Activated CD8-positive, alpha-beta T cell treated with anti-CD3 and anti-CD28 coated beads for 36 hours (primary cell): ENCODE results near the gene MLH3. TPM values are rescaled to one million over a fixed set of nuclear protein-coding genes. Genes with fewer than 3 reads are reported as not detected.

Experiments used
- ATAC-seq: fragments of 200-7000 bp; cut with Tn5 transposase; one replicate; pipeline ENCODE4 v1.10.0; 2021; ENCODE audit warnings: mild to moderate bottlenecking, moderate library complexity
- CTCF ChIA-PET: fragments of 350-600 bp; sonication (Branson Sonifier 250); formaldehyde crosslinking; loops from one replicate; lab custom pipeline; 2021; ENCODE audit warnings: antibody characterized with exemption; lab: Charles Lee
- POLR2A ChIA-PET: fragments of 350-600 bp; sonication (Branson Sonifier 250); formaldehyde crosslinking; loops from one replicate; lab custom pipeline; 2021; ENCODE audit warnings: antibody characterized with exemption; lab: Charles Lee
- DNase-seq: peaks from one replicate; pipeline ENCODE4 v3.0.0-alpha.2; 2020
- H3K27ac Mint-ChIP-seq: one replicate; pipeline ENCODE4 v1.8.0; 2021; ENCODE audit warnings: mild to moderate bottlenecking, mixed read lengths
- H3K27me3 Mint-ChIP-seq: one replicate; pipeline ENCODE4 v1.8.0; 2021; ENCODE audit warnings: mixed read lengths
- H3K36me3 Mint-ChIP-seq: one replicate; pipeline ENCODE4 v1.8.0; 2021; ENCODE audit warnings: low read depth, mixed read lengths
- H3K4me1 Mint-ChIP-seq: one replicate; pipeline ENCODE4 v1.8.0; 2021; ENCODE audit warnings: low read depth, mixed read lengths
- H3K4me3 Mint-ChIP-seq: one replicate; pipeline ENCODE4 v1.8.0; 2021; ENCODE audit warnings: mild to moderate bottlenecking, moderate library complexity, mixed read lengths
- H3K9me3 Mint-ChIP-seq: one replicate; pipeline ENCODE4 v1.8.0; 2021; ENCODE audit warnings: mixed read lengths
- intact Hi-C: fragments of 100-400 bp; cut with micrococcal nuclease; formaldehyde crosslinking; loops from one replicate; pipeline ENCODE4 v1.10.0; 2022
- total RNA-seq, 2 experiments: library from RNA; stranded (reverse); gene quantifications; one replicate each; pipeline ENCODE4 v1.2.3, GENCODE V29; 2021
- TF ChIP-seq, protein P1 (sequence below): fragments of 200-600 bp; IDR thresholded peaks from one replicate; pipeline ENCODE4 v1.8.0; 2022; ENCODE audit warnings: antibody characterized with exemption, mild to moderate bottlenecking

Gene MLH3
- total RNA-seq, 2 experiments from 2014 or later, result 26.8 to 29.0 TPM

DNA sequence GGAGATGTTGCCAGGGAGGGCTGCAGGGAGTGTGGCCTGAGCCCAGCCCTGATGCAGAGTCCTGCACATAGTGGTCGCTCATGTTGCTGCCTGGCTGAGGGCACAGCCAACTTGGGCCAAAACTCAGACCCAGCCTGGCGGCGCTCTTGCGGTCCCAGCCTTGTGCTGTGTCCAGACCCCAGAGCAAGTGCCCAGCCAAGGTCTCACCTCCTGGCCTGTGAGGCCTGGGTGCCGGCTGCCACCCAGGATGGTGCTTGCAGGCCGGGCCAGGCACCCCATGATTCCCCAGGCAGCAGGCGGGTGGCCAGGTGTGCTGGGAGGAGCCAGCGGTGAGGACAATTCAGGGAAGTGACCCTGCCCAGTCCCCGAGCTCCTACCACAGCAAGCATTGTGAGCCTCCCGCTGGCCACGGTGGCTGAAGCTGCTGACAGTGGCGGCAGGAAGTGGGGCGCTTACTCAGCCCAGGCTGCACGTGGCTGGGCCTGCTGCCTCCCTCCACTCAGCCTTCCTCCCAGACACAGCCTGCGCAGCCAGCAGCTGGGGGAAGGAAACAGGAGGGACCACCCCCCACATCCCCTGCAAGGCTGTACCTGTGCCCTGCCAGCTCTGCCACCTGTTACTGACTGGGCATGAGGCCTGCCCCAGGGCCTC lies 78.1 kb downstream of the MLH3 start:
- DNase-seq, result peak; percentile 68
- no peaks in the 10 kb centered on the region for H3K27me3 Mint-ChIP-seq
- no peak overlapping the region for H3K4me3 Mint-ChIP-seq
- no peaks in the 10 kb centered on the region for H3K36me3 Mint-ChIP-seq
- TF ChIP-seq, protein P1, sequence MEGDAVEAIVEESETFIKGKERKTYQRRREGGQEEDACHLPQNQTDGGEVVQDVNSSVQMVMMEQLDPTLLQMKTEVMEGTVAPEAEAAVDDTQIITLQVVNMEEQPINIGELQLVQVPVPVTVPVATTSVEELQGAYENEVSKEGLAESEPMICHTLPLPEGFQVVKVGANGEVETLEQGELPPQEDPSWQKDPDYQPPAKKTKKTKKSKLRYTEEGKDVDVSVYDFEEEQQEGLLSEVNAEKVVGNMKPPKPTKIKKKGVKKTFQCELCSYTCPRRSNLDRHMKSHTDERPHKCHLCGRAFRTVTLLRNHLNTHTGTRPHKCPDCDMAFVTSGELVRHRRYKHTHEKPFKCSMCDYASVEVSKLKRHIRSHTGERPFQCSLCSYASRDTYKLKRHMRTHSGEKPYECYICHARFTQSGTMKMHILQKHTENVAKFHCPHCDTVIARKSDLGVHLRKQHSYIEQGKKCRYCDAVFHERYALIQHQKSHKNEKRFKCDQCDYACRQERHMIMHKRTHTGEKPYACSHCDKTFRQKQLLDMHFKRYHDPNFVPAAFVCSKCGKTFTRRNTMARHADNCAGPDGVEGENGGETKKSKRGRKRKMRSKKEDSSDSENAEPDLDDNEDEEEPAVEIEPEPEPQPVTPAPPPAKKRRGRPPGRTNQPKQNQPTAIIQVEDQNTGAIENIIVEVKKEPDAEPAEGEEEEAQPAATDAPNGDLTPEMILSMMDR, result no peak
- peaks cover 5% of the 10 kb centered on the region for H3K4me1 Mint-ChIP-seq
- intact Hi-C loops, result no loop called here
- peak; percentile 89 for ATAC-seq
- ChIA-PET CTCF (interaction anchor here (0.6 to 2.9 kb wide), 3 partner anchors 28 to 159 kb away, joined by 3 to 11 read pairs (median 3); no protein-coding TSS in a partner anchor), POLR2A (interaction anchor here (0.6 to 1.2 kb wide), 3 partner anchors 15 to 128 kb away, joined by 3 read pairs; no protein-coding TSS in a partner anchor)
- no peaks in the 10 kb centered on the region for H3K9me3 Mint-ChIP-seq
- peak overlapping the region; percentile 25 for H3K27ac Mint-ChIP-seq

DNA sequence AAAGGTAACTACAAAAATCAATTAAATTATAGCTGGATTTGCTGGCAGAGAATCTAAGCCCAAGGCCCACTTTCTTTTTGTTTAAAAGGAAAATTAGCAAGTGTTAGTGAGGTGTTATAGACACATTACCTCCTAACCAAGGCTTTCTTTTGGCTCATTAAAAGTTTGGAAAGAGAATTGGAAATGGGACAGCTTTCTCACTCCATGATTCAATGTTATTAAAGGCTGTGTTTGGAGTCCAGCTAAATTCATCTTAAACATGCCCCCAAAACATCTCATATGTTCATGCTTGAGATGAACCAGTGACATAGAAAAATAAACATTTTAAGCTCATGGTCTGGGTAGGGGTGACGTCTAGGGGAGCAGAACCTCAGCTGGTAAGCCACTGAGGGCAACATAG lies 82.5 kb downstream of the MLH3 start:
- no peaks in the 10 kb centered on the region for H3K9me3 Mint-ChIP-seq
- intact Hi-C loops, result no loop called here
- H3K27ac Mint-ChIP-seq, result no peak overlapping the region
- ATAC-seq (no peak), DNase-seq (no peak)
- TF ChIP-seq, protein P1, result no peak
- ChIA-PET POLR2A (no interaction called here), CTCF (interaction anchor here (1.2 to 4.6 kb wide), 3 partner anchors 23 to 62 kb away, joined by 3 to 26 read pairs (median 9); no protein-coding TSS in a partner anchor)
- H3K36me3 Mint-ChIP-seq, result no peaks in the 10 kb centered on the region
- H3K4me1 Mint-ChIP-seq, result peaks cover 6% of the 10 kb centered on the region
- no peak overlapping the region for H3K4me3 Mint-ChIP-seq
- peaks cover 3% of the 10 kb centered on the region for H3K27me3 Mint-ChIP-seq

DNA sequence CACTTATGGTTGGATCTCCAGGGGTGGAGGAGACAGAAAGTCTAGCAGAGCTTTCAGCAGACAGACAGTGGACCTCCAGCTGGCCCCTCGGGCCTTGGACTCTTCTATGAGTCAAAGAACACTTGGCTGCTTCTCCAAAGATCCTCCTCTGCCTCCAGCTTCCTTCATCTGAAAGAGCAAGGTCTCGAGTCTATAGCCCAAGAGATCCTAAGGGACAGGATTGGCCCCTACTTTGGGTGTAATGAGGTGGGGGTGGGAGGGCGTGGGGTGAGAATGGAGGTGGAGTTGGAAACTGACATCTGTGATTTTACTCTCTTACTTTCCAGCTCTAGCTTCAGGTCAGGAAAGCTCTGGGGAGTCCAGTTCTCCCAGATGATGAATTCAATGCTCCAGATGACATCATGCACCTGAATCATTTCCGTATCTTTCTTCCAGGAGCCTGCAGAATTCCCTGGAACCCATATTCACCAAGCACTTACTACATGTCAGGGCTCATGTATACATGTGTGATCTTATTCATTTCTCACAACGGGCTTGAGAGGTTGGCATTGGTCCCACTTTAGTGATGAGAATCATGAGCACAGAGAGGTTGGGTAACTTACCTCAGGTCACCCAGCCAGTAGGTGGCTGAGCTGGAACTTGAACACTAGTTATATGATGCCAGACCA lies 85.6 kb downstream of the MLH3 start:
- POLR2A ChIA-PET, result no interaction called here
- Mint-ChIP-seq H3K27me3 (peaks cover 3% of the 10 kb centered on the region), H3K36me3 (no peaks in the 10 kb centered on the region), H3K4me1 (peaks cover 8% of the 10 kb centered on the region), H3K4me3 (no peak overlapping the region), H3K9me3 (no peaks in the 10 kb centered on the region), H3K27ac (no peak overlapping the region)
- ATAC-seq, result no peak
- DNase-seq, result no peak
- TF ChIP-seq, protein P1, result no peak
- CTCF ChIA-PET, result interaction anchor here (1.2 to 4.6 kb wide), 2 partner anchors 20 to 123 kb away, joined by 3 to 26 read pairs; no protein-coding TSS in a partner anchor
- intact Hi-C loops, result no loop called here

- no peak overlapping the region for H3K4me3 Mint-ChIP-seq
- H3K4me1 Mint-ChIP-seq, result peaks cover 8% of the 10 kb centered on the region
- H3K27me3 Mint-ChIP-seq, result peaks cover 3% of the 10 kb centered on the region
- TF ChIP-seq, protein P1, result no peak
- intact Hi-C loops, result no loop called here
- H3K9me3 Mint-ChIP-seq, result no peaks in the 10 kb centered on the region
- no peak for DNase-seq
- H3K27ac Mint-ChIP-seq, result no peak overlapping the region
- ChIA-PET CTCF (interaction anchor here (1.3 to 4.6 kb wide), 3 partner anchors 12 to 102 kb away, joined by 3 to 26 read pairs (median 5); no protein-coding TSS in a partner anchor), POLR2A (interaction anchor here (0.5 to 1.1 kb wide), 2 partner anchors 21 to 46 kb away, joined by 3 to 4 read pairs; no protein-coding TSS in a partner anchor)
- no peaks in the 10 kb centered on the region for H3K36me3 Mint-ChIP-seq
- no peak for ATAC-seq
Observed at GRCh38 chr14:74964787-74965485, 86.3 kb downstream of the MLH3 start.

Other genes with a start within 250 kb of the MLH3 start
- gene PROX2, start 175.3 kb downstream of the MLH3 start, total RNA-seq, result under 1 TPM; 0.38 to 0.65 TPM
- gene DLST, start 169.6 kb downstream of the MLH3 start, total RNA-seq, result 100 to 1,000 TPM; 110 to 113 TPM
- gene RPS6KL1, start 128.2 kb downstream of the MLH3 start, total RNA-seq, result 1 to 10 TPM; 4.1 to 5.1 TPM
- gene PGF, start 95.9 kb downstream of the MLH3 start, total RNA-seq, result under 1 TPM; 0.27 to 0.45 TPM
- 10 to 100 TPM; 50.5 to 51.9 TPM for gene EIF2B2, start 48.5 kb downstream of the MLH3 start, total RNA-seq
- gene ACYP1, start 12.6 kb upstream of the MLH3 start, total RNA-seq, result 10 to 100 TPM; 33.9 to 38.6 TPM
- gene ZC2HC1C, start 18.2 kb upstream of the MLH3 start, total RNA-seq, result under 1 TPM; 0.41 to 0.45 TPM
- gene NEK9, start 75.6 kb upstream of the MLH3 start, total RNA-seq, result 10 to 100 TPM; 54.9 to 59.5 TPM
- 100 to 1,000 TPM; 173 to 179 TPM for gene TMED10, start 125.1 kb upstream of the MLH3 start, total RNA-seq
- gene FOS, start 227.4 kb upstream of the MLH3 start, total RNA-seq, result 10 to 100 TPM; 81.8 to 84.6 TPM